EL (cell line): ENCODE data around the gene PGLYRP4.

Experiments
- DNase-seq: peaks from one replicate; pipeline ENCODE4 v3.0.0-alpha.2; 2016

Gene PGLYRP4

GRCh38 chr1:153374071-153374470, 25.4 kb upstream of the PGLYRP4 start:
- DNase-seq, result no peak

GRCh38 chr1:153372571-153372970, 23.9 kb upstream of the PGLYRP4 start:
- no peak for DNase-seq

- no peak for DNase-seq
Observed at GRCh38 chr1:153371231-153371630, 22.6 kb upstream of the PGLYRP4 start.

GRCh38 chr1:153370146-153370545, 21.5 kb upstream of the PGLYRP4 start:
- DNase-seq, result no peak

GRCh38 chr1:153368495-153368894, 19.9 kb upstream of the PGLYRP4 start:
- DNase-seq, result no peak

GRCh38 chr1:153367090-153367489, 18.4 kb upstream of the PGLYRP4 start:
- no peak for DNase-seq

- DNase-seq, result no peak
Observed at GRCh38 chr1:153366261-153366660, 17.6 kb upstream of the PGLYRP4 start.

GRCh38 chr1:153365696-153366095, 17.1 kb upstream of the PGLYRP4 start:
- DNase-seq, result no peak

- no peak for DNase-seq
Observed at GRCh38 chr1:153364766-153365666, 16.4 kb upstream of the PGLYRP4 start.

GRCh38 chr1:153364156-153364555, 15.5 kb upstream of the PGLYRP4 start:
- no peak for DNase-seq

GRCh38 chr1:153363641-153364040, 15.0 kb upstream of the PGLYRP4 start:
- DNase-seq, result no peak

GRCh38 chr1:153362187-153362775, 13.6 kb upstream of the PGLYRP4 start:
- no peak for DNase-seq

GRCh38 chr1:153361480-153362109, 13.0 kb upstream of the PGLYRP4 start:
- no peak for DNase-seq

GRCh38 chr1:153360592-153361479, 12.2 kb upstream of the PGLYRP4 start:
- no peak for DNase-seq

- no peak for DNase-seq
Observed at GRCh38 chr1:153360190-153360589, 11.5 kb upstream of the PGLYRP4 start.

GRCh38 chr1:153359241-153359640, 10.6 kb upstream of the PGLYRP4 start:
- DNase-seq, result no peak

GRCh38 chr1:153358691-153358975, 10.0 kb upstream of the PGLYRP4 start:
- DNase-seq, result no peak

GRCh38 chr1:153357853-153358690, 9.4 kb upstream of the PGLYRP4 start, which contains the start of gene S100A9:
Gene S100A9 (plus strand): TSS chr1:153357854. CDS start chr1:153358284, 430 bp downstream.
- DNase-seq, result no peak

GRCh38 chr1:153357076-153357852, 8.6 kb upstream of the PGLYRP4 start:
- DNase-seq, result no peak

- DNase-seq, result no peak
Observed at GRCh38 chr1:153356392-153357075, 7.9 kb upstream of the PGLYRP4 start.
